HG03139 (cell line): Measurements from ENCODE around the gene MTM1.

ENCODE experiments used
- ATAC-seq: cut with Tn5 transposase; IDR thresholded peaks from one replicate; pipeline ENCODE4 v1.9.1; 2021; ENCODE audit not compliant: unreplicated experiment

The MTM1 gene

GRCh38 chrX:150599226-150599625 is 30.8 kb downstream of the MTM1 start:
- ATAC-seq = no peak

- ATAC-seq = no peak
Observed at GRCh38 chrX:150602296-150602695, 33.9 kb downstream of the MTM1 start.

DNA sequence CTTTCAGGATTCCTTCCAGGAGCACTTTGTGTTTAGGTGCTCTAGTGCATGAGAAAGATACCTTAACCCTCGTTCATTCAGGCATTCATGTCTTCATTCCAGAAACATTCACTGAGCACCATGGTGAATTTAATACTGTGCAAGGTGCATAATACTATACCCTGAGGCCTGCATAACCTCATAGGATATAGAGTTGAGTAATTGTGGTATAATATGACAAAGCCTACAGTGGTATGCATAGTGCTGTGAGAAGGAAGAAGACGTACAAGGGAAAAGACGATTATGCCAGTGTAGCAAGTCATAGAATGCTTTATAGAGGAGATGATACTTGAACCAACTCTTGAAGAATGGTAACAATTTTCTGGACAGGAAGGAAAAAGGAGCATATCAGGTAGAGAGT is 34.3 kb downstream of the MTM1 start:
- no peak for ATAC-seq

DNA sequence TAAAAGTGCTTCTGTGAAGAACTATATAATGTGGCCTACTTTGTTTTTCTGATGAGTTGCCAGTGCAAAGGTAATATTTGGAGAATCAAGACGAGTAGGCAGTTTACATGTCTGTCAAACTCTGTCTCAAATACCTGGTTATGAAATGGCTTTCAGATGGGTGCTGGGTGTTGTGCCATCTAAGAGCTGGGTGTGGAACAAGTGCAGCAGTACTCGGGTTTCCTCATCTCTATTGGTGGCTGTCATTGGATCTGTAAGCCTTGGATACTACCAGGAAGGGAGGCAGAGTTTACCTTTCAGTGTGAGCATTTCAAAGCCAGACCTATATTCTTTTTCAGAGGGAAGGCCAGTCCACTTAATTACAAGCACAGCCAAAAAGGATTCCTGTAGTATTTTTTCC is 37.2 kb downstream of the MTM1 start:
- no peak for ATAC-seq

- ATAC-seq = no peak
Observed at GRCh38 chrX:150607201-150607600, 38.8 kb downstream of the MTM1 start.

GRCh38 chrX:150610043-150610442 is 41.6 kb downstream of the MTM1 start:
- ATAC-seq = no peak

DNA sequence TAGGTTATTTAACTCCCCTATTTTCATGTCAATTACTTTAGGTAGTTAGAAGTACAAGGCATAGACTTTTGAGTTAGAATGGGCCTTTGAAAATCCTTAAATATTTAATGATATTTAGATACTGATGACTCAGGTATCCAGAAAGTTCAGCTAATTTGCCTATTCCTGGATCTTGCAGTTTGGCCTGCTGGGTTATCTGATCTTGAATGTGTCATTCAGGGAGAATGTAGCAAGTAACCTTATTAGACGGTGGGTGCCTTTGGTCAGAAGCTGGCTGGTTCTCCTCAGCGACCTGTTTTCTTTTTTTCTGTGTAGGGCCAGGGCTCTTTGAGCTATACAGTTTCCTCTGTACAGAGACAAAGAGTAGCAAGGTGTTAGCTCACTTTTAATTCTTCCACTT is 42.0 kb downstream of the MTM1 start:
- no peak for ATAC-seq

DNA sequence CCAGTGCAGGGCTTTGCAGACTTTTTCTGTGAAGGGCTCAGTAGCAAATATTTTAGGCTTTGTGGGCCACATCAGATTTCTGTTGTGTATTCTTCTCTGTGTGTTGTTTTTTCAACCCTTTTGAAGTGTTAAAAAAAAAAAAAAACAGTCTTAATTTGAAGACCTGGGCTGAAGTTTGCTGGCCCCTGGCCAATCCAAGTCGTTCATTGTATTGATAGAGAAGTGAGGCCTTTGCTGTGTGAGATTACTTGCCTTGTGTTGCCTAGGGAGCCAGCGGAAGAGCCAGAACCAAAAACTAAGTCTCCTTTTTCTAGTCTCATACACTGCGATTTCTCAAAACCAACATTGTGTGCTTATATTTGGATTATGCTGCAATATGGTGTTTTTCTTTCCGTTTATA is 46.9 kb downstream of the MTM1 start:
- no peak for ATAC-seq

DNA sequence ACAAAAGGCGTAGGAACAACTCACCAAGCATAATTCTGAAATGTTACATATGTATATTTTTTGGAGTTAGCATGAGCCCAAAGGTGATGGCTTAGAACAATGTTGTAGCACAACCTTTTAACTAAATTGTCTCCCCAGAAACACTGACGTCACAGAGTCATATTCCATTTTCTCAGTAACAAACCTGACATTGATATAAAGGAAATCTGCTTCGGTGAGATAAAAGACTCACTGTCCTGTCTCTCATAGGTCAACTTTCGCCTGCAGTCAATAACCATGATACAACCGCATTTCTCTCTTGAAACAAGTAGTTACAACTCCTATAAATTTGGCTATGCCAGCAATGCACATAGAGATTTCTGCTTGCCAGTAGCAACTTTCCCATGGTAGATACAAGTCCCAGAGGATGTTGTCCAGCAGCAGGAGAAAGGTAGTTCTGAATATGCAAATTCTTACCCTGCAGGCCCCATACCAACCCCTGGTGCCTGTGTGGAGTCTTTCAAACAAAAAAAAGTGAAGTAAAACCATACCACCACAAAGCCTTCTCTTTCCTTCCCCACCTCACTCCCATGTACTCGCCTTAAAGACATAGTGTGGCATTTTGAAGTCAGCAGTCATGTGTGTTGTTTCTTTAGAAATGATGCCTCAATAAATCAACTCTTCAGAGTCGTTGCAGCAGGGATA is 47.9 kb downstream of the MTM1 start:
- no peak for ATAC-seq

- ATAC-seq = no peak
Observed at GRCh38 chrX:150616863-150617198, 48.4 kb downstream of the MTM1 start.

- no peak for ATAC-seq
Observed at GRCh38 chrX:150621652-150622051, 53.2 kb downstream of the MTM1 start.

- no peak for ATAC-seq
Observed at GRCh38 chrX:150623583-150623982, 55.2 kb downstream of the MTM1 start.

- no peak for ATAC-seq
Observed at GRCh38 chrX:150625097-150625496, 56.7 kb downstream of the MTM1 start.

GRCh38 chrX:150625875-150626274 is 57.5 kb downstream of the MTM1 start:
- no peak for ATAC-seq

DNA sequence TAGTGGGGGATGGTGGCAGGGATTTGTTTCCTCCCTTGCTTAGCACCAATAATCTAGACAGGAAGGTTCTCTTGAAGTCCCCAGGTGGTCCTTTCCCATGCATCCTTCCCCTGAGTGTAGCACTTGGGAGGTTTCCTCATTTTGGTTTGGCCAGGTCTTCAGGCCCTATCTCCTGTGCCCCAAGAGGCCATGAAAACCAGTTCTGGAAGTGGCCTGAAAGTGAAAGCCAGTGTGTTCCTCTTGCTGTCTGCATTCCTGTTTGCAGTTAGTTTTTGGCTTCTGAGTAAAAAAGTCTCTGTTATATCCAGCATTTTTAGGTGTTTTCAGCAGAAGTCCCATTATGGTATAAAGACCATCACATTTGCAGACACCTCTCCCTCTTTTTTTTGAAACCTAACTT is 59.5 kb downstream of the MTM1 start:
- ATAC-seq = no peak

- ATAC-seq = no peak
Observed at GRCh38 chrX:150635952-150636351, 67.5 kb downstream of the MTM1 start.

GRCh38 chrX:150642423-150642822 is 74.0 kb downstream of the MTM1 start:
- no peak for ATAC-seq

- no peak for ATAC-seq
Observed at GRCh38 chrX:150643271-150643670, 74.8 kb downstream of the MTM1 start.

DNA sequence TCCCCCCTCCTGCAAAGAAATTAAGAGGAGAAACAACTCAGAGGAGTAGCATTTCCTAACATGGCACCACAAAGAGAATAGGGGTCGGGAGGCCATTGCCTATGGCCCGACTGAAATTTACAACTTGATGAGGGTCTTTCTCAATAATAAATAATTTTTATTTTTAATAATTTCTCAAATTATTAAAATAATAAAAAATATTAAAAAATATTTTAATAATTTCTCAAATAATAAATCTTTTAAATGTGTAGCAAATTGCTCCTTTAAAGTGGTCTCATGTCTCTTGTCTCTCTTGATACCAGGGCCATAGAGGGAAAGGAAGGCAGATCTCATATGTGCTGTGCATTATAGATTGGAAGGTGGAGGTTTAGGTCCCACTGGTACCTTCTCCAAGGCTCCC is 75.5 kb downstream of the MTM1 start:
- no peak for ATAC-seq

GRCh38 chrX:150644422-150644821 is 76.0 kb downstream of the MTM1 start:
- ATAC-seq = no peak

- ATAC-seq = no peak
Observed at GRCh38 chrX:150647331-150647730, 78.9 kb downstream of the MTM1 start.

DNA sequence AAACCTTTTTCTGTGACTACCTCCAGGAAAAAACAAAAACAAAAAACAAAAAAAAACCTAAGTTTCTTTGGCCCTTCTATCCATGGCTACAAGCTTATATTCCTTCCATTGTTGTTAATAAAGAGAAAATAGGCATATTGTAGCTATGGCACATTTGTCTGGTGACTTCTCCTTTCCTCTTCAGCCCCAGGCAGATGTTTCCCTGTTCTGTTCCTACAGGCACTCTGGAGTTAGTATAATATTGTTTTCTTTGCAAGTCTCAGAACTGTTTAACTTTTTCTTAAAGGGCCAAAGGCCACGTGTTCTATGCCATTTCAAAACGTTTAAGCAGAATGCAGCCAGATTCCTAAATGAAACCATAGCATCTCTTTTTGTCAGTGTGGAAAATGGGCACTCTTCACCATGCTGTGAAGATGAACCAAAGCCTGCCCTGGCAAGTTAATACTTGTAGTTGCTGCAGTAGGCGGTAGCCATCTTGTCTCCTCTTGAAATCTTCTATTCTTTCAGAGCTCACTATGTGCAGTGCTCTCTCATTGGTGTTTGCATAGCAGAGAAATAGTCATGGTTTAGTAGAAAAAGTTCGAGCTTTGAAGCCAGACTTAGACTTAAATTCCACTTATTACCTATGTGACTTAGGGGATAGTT is 80.0 kb downstream of the MTM1 start:
- no peak for ATAC-seq
